SK-N-SH (cell line): ENCODE results near the gene PIKFYVE. TPM values are rescaled to one million over a fixed set of nuclear protein-coding genes. Genes with fewer than 3 reads are reported as not detected.

Experiments used
- CTCF ChIA-PET: fragments of 300-600, 350-600 bp; formaldehyde crosslinking; extraction: SDS; loops from one replicate; lab custom pipeline; 2021; lab: Yijun Ruan, JAX
- POLR2A ChIA-PET: fragments of 350-600 bp; sonication (Branson Sonifier 250); formaldehyde crosslinking; extraction: SDS; loops from one replicate; lab custom pipeline; 2020; ENCODE audit warnings: antibody characterized with exemption, inconsistent platforms; lab: Yijun Ruan, JAX
- DNase-seq: peaks from one replicate; pipeline ENCODE4 v3.0.0; 2012
- H2AFZ ChIP-seq: fragments of 200-600 bp; sonication (generic); 2 replicates; pipeline ENCODE4 v1.8.1; 2016; ENCODE audit warnings: antibody characterized with exemption, mild to moderate bottlenecking, low read depth
- H3F3A ChIP-seq: fragments of 200-600 bp; sonication (generic); replicated peaks from 2 replicates; pipeline ENCODE3; 2016; ENCODE audit warnings: antibody characterized with exemption, mild to moderate bottlenecking; ENCODE audit not compliant: insufficient read depth
- H3K27ac ChIP-seq, 2 experiments: fragments of 200-500 bp in 1 of 2; fragments of 200-600 bp in 1 of 2; sonication (Bioruptor generic) in 1 of 2; sonication (generic), shearing (Covaris generic) in 1 of 2; 2 replicates each; pipeline versions ENCODE4 v1.5.1 to v1.6.1; 2014 to 2016; ENCODE audit warnings: low read depth in 2 of 2, inconsistent platforms in 1 of 2, low read length in 1 of 2, mild to moderate bottlenecking in 1 of 2, mixed read lengths in 1 of 2
- H3K27me3 ChIP-seq: fragments of 200-600 bp; sonication (generic), shearing (Covaris generic); 2 replicates; pipeline ENCODE4 v1.6.1; 2016; ENCODE audit warnings: mixed run types; ENCODE audit not compliant: insufficient read depth
- H3K36me3 ChIP-seq, 2 experiments: fragments of 200-500 bp in 1 of 2; fragments of 200-600 bp in 1 of 2; sonication (Bioruptor generic) in 1 of 2; sonication (generic) in 1 of 2; replicated peaks in 1 of 2; 2 replicates each; pipeline versions ENCODE3 to v1.5.1; 2014 to 2016; ENCODE audit warnings: low read length in 1 of 2, mild to moderate bottlenecking in 1 of 2; ENCODE audit not compliant: insufficient read depth in 2 of 2, control insufficient read depth in 1 of 2
- H3K4me1 ChIP-seq, 2 experiments: fragments of 200-500 bp in 1 of 2; fragments of 200-600 bp in 1 of 2; sonication (Bioruptor generic) in 1 of 2; sonication (generic), shearing (Covaris generic) in 1 of 2; 2 replicates each; pipeline versions ENCODE4 v1.5.1 to v1.6.1; 2014 to 2016; ENCODE audit warnings: low read depth in 1 of 2, low read length in 1 of 2, mixed run types in 1 of 2; ENCODE audit not compliant: insufficient read depth in 2 of 2, control insufficient read depth in 1 of 2
- H3K4me2 ChIP-seq: fragments of 200-600 bp; sonication (generic), shearing (Covaris generic); 2 replicates; pipeline ENCODE4 v1.6.1; 2017; ENCODE audit warnings: mixed run types
- H3K4me3 ChIP-seq, 2 experiments: fragments of 200-500 bp in 1 of 2; fragments of 200-600 bp in 1 of 2; sonication (Bioruptor generic) in 1 of 2; sonication (generic), shearing (Covaris generic) in 1 of 2; 2 replicates each; pipeline versions ENCODE4 v1.5.1 to v1.8.1; 2014 to 2016; ENCODE audit warnings: low read depth in 2 of 2, inconsistent platforms in 1 of 2, low read length in 1 of 2, mild to moderate bottlenecking in 1 of 2, mixed read lengths in 1 of 2, moderate library complexity in 1 of 2
- H3K79me2 ChIP-seq: fragments of 200-600 bp; sonication (generic); 2 replicates; pipeline ENCODE4 v1.8.1; 2017; ENCODE audit warnings: mild to moderate bottlenecking; ENCODE audit not compliant: insufficient read depth
- H3K9ac ChIP-seq: fragments of 200-600 bp; sonication (generic); 2 replicates; pipeline ENCODE4 v1.6.1; 2017; ENCODE audit warnings: mixed run types
- H3K9me2 ChIP-seq: fragments of 200-600 bp; sonication (generic); 2 replicates; pipeline ENCODE4 v1.6.1; 2017; ENCODE audit warnings: mixed run types
- H3K9me3 ChIP-seq: fragments of 200-600 bp; sonication (generic); 2 replicates; pipeline ENCODE4 v1.6.1; 2017; ENCODE audit warnings: mixed run types, mild to moderate bottlenecking, moderate library complexity
- H4K20me1 ChIP-seq: fragments of 200-600 bp; sonication (generic); 2 replicates; pipeline ENCODE4 v1.6.1; 2017; ENCODE audit warnings: mild to moderate bottlenecking, mixed run types; ENCODE audit not compliant: insufficient read depth
- CHD2 ChIP-seq: fragments of 150-350 bp; IDR thresholded peaks from 2 replicates; pipeline ENCODE4 v1.6.1; 2018; ENCODE audit warnings: low read length; ENCODE audit not compliant: partially characterized antibody
- CTCF ChIP-seq: fragments of 200-600 bp; sonication (generic); IDR thresholded peaks from 2 replicates; pipeline ENCODE4 v1.6.1; 2017; ENCODE audit warnings: antibody characterized with exemption, mild to moderate bottlenecking, moderate library complexity
- ELF1 ChIP-seq: IDR thresholded peaks from 2 replicates; pipeline ENCODE4 v1.4.0; 2012
- EP300 ChIP-seq, 2 experiments: IDR thresholded peaks; 2 replicates each; pipeline versions ENCODE4 v1.4.0 to v1.6.1; 2012; ENCODE audit warnings: borderline replicate concordance in 1 of 2, low read depth in 1 of 2, low read length in 1 of 2
- EZH2phosphoT487 ChIP-seq: fragments of 200-600 bp; sonication (generic); IDR thresholded peaks from 2 replicates; pipeline ENCODE4 v1.6.1; 2017; ENCODE audit warnings: low read depth, mixed run types, mild to moderate bottlenecking, antibody characterized with exemption, moderate library complexity, borderline replicate concordance
- FOXM1 ChIP-seq: IDR thresholded peaks from 2 replicates; pipeline ENCODE4 v1.4.0; 2012; ENCODE audit warnings: low read depth, mild to moderate bottlenecking
- GABPA ChIP-seq: IDR thresholded peaks from 2 replicates; pipeline ENCODE4 v1.4.0; 2012; ENCODE audit warnings: low read depth, mild to moderate bottlenecking
- JUND ChIP-seq: IDR thresholded peaks from 2 replicates; pipeline ENCODE4 v1.4.0; 2012
- MAX ChIP-seq: IDR thresholded peaks from 2 replicates; pipeline ENCODE4 v1.4.0; 2012; ENCODE audit warnings: low read depth
- MEF2A ChIP-seq: IDR thresholded peaks from 2 replicates; pipeline ENCODE4 v1.4.0; 2012; ENCODE audit warnings: low read depth, borderline replicate concordance
- MXI1 ChIP-seq: IDR thresholded peaks from 2 replicates; pipeline ENCODE4 v1.6.1; 2012; ENCODE audit warnings: mild to moderate bottlenecking, low read depth, low read length, improper control_type of control experiment
- NFIC ChIP-seq: IDR thresholded peaks from 2 replicates; pipeline ENCODE4 v1.4.0; 2012; ENCODE audit warnings: borderline replicate concordance
- NRF1 ChIP-seq: IDR thresholded peaks from 2 replicates; pipeline ENCODE4 v1.6.1; 2012; ENCODE audit warnings: low read depth, mild to moderate bottlenecking, low read length
- POLR2AphosphoS5 ChIP-seq: IDR thresholded peaks from 2 replicates; pipeline ENCODE4 v1.6.1; 2012; ENCODE audit warnings: low read depth, low read length
- RAD21 ChIP-seq: IDR thresholded peaks from 2 replicates; pipeline ENCODE4 v1.6.1; 2012; ENCODE audit warnings: mild to moderate bottlenecking, low read length
- RCOR1 ChIP-seq: fragments of 150-350 bp; IDR thresholded peaks from 2 replicates; pipeline ENCODE4 v1.6.1; 2017; ENCODE audit warnings: antibody characterized with exemption, low read length
- RFX5 ChIP-seq: IDR thresholded peaks from 2 replicates; pipeline ENCODE4 v1.6.1; 2012; ENCODE audit warnings: mild to moderate bottlenecking, improper control_type of control experiment, low read length
- SIN3A ChIP-seq: IDR thresholded peaks from 2 replicates; pipeline ENCODE4 v1.6.1; 2012; ENCODE audit warnings: low read depth, mild to moderate bottlenecking, low read length, moderate library complexity, borderline replicate concordance
- SMC3 ChIP-seq: IDR thresholded peaks from 2 replicates; pipeline ENCODE4 v1.6.1; 2012; ENCODE audit warnings: low read depth, low read length, improper control_type of control experiment
- TEAD4 ChIP-seq: IDR thresholded peaks from 2 replicates; pipeline ENCODE4 v1.4.0; 2012; ENCODE audit warnings: mild to moderate bottlenecking, borderline replicate concordance; ENCODE audit not compliant: insufficient read depth
- USF1 ChIP-seq: IDR thresholded peaks from 2 replicates; pipeline ENCODE4 v1.4.0; 2012; ENCODE audit warnings: low read depth, borderline replicate concordance
- WGBS: methylation state at CpG from one replicate; pipeline ENCODE4 v1.1.6; 2017; ENCODE audit warnings: low lambda C conversion rate; 5-methylcytosine and 5-hydroxymethylcytosine counted together
- polyA plus RNA-seq, 3 experiments: library from polyadenylated mRNA; depleted of rRNA; stranded (reverse); fragments of >200 nt; gene quantifications; 2 replicates each; pipeline ENCODE4 v1.2.3, GENCODE V29; 2012

PIKFYVE gene
- polyA plus RNA-seq, 1 of the 3 experiments (the other 2 are of a cell fraction), result 7.0 TPM

GRCh38 chr2:208389940-208390339, 123.9 kb downstream of the PIKFYVE start:
- H3K27me3 ChIP-seq, result no peaks in the 10 kb centered on the region
- no peak overlapping the region for H3K4me3 ChIP-seq
- DNase-seq, result no peak
- H3K36me3 ChIP-seq, result no peaks in the 10 kb centered on the region
- no peak overlapping the region for H3K27ac ChIP-seq
- WGBS, result 35% methylated on average over 3 of the region's 3 CpGs
- H3K4me1 ChIP-seq, result no peaks in the 10 kb centered on the region
- no peak for TF ChIP-seq CTCF
- TF ChIP-seq SIN3A, result no peak
- TF ChIP-seq EZH2phosphoT487, result no peak
- TF ChIP-seq MXI1, result no peak
- TF ChIP-seq RAD21, result no peak
- no peak for TF ChIP-seq USF1
- TF ChIP-seq SMC3, result no peak
- no peak for TF ChIP-seq TEAD4
- no peak for TF ChIP-seq GABPA
- TF ChIP-seq RCOR1, result no peak
- TF ChIP-seq MAX, result no peak
- no peak for TF ChIP-seq EP300 (IDR thresholded peaks at IDR 0.05; ENCODE audit: borderline replicate concordance in 1 of 2, low read depth in 1 of 2, low read length in 1 of 2)
- TF ChIP-seq, all 33 proteins: peak for 0
- Histone ChIP-seq H3K9ac (no peak overlapping the region), H3K79me2 (no peaks in the 10 kb centered on the region), H3K4me2 (no peak overlapping the region), H2AFZ (no peak overlapping the region), H3K9me2 (no peaks in the 10 kb centered on the region), H4K20me1 (no peaks in the 10 kb centered on the region), H3F3A (no peaks in the 10 kb centered on the region), H3K9me3 (no peaks in the 10 kb centered on the region)
- ChIA-PET POLR2A (no interaction called here), CTCF (interaction anchor here (0.9 to 1.4 kb wide), 3 partner anchors 9 to 945 kb away, joined by 4 to 5 read pairs (median 4); no protein-coding TSS in a partner anchor)

GRCh38 chr2:208392300-208392699, 126.2 kb downstream of the PIKFYVE start:
- 46% methylated on average over 3 of the region's 3 CpGs for WGBS
- no peaks in the 10 kb centered on the region for H3K27me3 ChIP-seq
- DNase-seq, result no peak
- H3K4me2 ChIP-seq, result no peak overlapping the region
- H3K9me3 ChIP-seq, result no peaks in the 10 kb centered on the region
- H4K20me1 ChIP-seq, result no peaks in the 10 kb centered on the region
- no peaks in the 10 kb centered on the region for H3K4me1 ChIP-seq
- no peaks in the 10 kb centered on the region for H3K79me2 ChIP-seq
- no peaks in the 10 kb centered on the region for H3K9me2 ChIP-seq
- no peak overlapping the region for H3K9ac ChIP-seq
- ChIA-PET POLR2A (no interaction called here), CTCF (interaction anchor here (0.8 to 1.9 kb wide), 2 partner anchors 18 to 1186 kb away, joined by 3 to 7 read pairs; no protein-coding TSS in a partner anchor)
- H2AFZ ChIP-seq, result no peak overlapping the region
- H3K36me3 ChIP-seq, result no peaks in the 10 kb centered on the region
- H3F3A ChIP-seq, result no peaks in the 10 kb centered on the region
- no peak overlapping the region for H3K4me3 ChIP-seq
- no peak overlapping the region for H3K27ac ChIP-seq
- no peak for TF ChIP-seq RFX5
- no peak for TF ChIP-seq ELF1
- TF ChIP-seq SMC3, result no peak
- TF ChIP-seq CHD2, result no peak
- TF ChIP-seq EP300 (IDR thresholded peaks at IDR 0.05; ENCODE audit: borderline replicate concordance in 1 of 2, low read depth in 1 of 2, low read length in 1 of 2), result no peak
- no peak for TF ChIP-seq MEF2A
- TF ChIP-seq USF1, result no peak
- no peak for TF ChIP-seq POLR2AphosphoS5
- TF ChIP-seq NFIC, result no peak
- no peak for TF ChIP-seq NRF1
- TF ChIP-seq FOXM1, result no peak
- TF ChIP-seq TEAD4, result no peak
- no peak for TF ChIP-seq MAX
- no peak for TF ChIP-seq JUND
